HEK293 (cell line): Measurements from ENCODE around the gene UCP2.

Experiments used
- YY1 ChIP-seq: fragments of 450-650 bp; formaldehyde crosslinking; IDR thresholded peaks from 2 replicates; pipeline ENCODE4 v1.5.1; 2018; ENCODE audit warnings: missing biosample characterization, missing genetic modification characterization
- ZBTB7A ChIP-seq: fragments of 450-650 bp; formaldehyde crosslinking; IDR thresholded peaks from 2 replicates; pipeline ENCODE4 v1.5.1; 2016; ENCODE audit warnings: low read depth, missing biosample characterization, missing genetic modification characterization
- ZNF391 ChIP-seq: fragments of 450-650 bp; formaldehyde crosslinking; IDR thresholded peaks from 2 replicates; pipeline ENCODE4 v1.5.1; 2016; ENCODE audit warnings: low read depth, missing biosample characterization, missing genetic modification characterization, borderline replicate concordance
- TF ChIP-seq, protein P1 (sequence below): fragments of 450-650 bp; formaldehyde crosslinking; IDR thresholded peaks from 2 replicates; pipeline ENCODE4 v1.5.1; 2016; ENCODE audit warnings: missing biosample characterization, missing genetic modification characterization
- TF ChIP-seq, protein P2 (sequence below): fragments of 450-650 bp; formaldehyde crosslinking; IDR thresholded peaks from 2 replicates; pipeline ENCODE4 v1.5.1; 2016; ENCODE audit warnings: missing biosample characterization, missing genetic modification characterization
- TF ChIP-seq, protein P3 (sequence below): fragments of 450-650 bp; formaldehyde crosslinking; IDR thresholded peaks from 2 replicates; pipeline ENCODE4 v1.5.1; 2016; ENCODE audit warnings: missing biosample characterization, missing genetic modification characterization, low read depth

DNA sequence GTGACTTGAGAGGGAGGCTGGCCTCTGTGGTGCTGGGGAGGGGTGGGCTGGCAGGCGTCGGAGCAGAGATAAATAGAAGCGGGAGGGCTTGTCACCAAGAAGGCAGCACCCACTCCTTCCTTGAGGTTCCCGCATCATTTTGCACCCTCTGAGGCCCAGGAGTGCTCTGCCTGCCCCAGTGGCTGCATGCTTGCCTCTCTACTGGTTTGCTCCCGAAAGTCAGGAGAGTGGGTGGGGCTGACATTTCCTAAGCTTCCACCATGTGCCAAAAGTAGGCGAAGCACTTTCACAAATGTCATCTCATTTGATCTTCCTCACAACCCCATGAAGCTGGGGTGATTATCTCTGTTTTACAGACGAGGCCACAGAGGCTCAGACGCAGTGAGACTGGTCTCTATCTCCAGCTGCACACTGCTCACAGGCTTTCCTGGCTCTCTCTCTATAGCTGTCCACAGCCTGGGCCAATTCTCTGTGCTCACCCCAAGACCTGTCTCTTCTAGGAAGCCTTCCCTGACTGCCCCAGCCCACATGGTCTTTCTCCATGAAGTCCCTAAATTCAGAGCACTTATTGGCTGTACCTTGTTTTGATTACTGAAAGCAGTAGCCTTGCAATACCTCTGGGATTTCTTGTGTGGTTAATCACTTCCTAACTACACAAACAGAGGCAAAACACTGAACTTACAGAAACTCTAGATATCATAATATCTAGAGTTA lies 28.9 kb upstream of the UCP2 start:
- TF ChIP-seq, protein P1, sequence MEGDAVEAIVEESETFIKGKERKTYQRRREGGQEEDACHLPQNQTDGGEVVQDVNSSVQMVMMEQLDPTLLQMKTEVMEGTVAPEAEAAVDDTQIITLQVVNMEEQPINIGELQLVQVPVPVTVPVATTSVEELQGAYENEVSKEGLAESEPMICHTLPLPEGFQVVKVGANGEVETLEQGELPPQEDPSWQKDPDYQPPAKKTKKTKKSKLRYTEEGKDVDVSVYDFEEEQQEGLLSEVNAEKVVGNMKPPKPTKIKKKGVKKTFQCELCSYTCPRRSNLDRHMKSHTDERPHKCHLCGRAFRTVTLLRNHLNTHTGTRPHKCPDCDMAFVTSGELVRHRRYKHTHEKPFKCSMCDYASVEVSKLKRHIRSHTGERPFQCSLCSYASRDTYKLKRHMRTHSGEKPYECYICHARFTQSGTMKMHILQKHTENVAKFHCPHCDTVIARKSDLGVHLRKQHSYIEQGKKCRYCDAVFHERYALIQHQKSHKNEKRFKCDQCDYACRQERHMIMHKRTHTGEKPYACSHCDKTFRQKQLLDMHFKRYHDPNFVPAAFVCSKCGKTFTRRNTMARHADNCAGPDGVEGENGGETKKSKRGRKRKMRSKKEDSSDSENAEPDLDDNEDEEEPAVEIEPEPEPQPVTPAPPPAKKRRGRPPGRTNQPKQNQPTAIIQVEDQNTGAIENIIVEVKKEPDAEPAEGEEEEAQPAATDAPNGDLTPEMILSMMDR (tag by site-specific recombination): no peak
- TF ChIP-seq, protein P2, sequence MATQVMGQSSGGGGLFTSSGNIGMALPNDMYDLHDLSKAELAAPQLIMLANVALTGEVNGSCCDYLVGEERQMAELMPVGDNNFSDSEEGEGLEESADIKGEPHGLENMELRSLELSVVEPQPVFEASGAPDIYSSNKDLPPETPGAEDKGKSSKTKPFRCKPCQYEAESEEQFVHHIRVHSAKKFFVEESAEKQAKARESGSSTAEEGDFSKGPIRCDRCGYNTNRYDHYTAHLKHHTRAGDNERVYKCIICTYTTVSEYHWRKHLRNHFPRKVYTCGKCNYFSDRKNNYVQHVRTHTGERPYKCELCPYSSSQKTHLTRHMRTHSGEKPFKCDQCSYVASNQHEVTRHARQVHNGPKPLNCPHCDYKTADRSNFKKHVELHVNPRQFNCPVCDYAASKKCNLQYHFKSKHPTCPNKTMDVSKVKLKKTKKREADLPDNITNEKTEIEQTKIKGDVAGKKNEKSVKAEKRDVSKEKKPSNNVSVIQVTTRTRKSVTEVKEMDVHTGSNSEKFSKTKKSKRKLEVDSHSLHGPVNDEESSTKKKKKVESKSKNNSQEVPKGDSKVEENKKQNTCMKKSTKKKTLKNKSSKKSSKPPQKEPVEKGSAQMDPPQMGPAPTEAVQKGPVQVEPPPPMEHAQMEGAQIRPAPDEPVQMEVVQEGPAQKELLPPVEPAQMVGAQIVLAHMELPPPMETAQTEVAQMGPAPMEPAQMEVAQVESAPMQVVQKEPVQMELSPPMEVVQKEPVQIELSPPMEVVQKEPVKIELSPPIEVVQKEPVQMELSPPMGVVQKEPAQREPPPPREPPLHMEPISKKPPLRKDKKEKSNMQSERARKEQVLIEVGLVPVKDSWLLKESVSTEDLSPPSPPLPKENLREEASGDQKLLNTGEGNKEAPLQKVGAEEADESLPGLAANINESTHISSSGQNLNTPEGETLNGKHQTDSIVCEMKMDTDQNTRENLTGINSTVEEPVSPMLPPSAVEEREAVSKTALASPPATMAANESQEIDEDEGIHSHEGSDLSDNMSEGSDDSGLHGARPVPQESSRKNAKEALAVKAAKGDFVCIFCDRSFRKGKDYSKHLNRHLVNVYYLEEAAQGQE: no peak
- TF ChIP-seq, protein P3, sequence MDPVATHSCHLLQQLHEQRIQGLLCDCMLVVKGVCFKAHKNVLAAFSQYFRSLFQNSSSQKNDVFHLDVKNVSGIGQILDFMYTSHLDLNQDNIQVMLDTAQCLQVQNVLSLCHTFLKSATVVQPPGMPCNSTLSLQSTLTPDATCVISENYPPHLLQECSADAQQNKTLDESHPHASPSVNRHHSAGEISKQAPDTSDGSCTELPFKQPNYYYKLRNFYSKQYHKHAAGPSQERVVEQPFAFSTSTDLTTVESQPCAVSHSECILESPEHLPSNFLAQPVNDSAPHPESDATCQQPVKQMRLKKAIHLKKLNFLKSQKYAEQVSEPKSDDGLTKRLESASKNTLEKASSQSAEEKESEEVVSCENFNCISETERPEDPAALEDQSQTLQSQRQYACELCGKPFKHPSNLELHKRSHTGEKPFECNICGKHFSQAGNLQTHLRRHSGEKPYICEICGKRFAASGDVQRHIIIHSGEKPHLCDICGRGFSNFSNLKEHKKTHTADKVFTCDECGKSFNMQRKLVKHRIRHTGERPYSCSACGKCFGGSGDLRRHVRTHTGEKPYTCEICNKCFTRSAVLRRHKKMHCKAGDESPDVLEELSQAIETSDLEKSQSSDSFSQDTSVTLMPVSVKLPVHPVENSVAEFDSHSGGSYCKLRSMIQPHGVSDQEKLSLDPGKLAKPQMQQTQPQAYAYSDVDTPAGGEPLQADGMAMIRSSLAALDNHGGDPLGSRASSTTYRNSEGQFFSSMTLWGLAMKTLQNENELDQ (tag by site-specific recombination): no peak
- TF ChIP-seq ZNF391 (no peak), ZBTB7A (tag by site-specific recombination) (no peak), YY1 (tag by site-specific recombination) (no peak)
